ENCODE results near the gene DLGAP1. TPM values are rescaled to one million over a fixed set of nuclear protein-coding genes. Genes with fewer than 3 reads are reported as not detected.

Gene DLGAP1
- total and polyA plus RNA-seq, 10 of the 15 experiments (the other 5 are each of a cell fraction or from before 2014, with no cell fraction given), result 0.23 to 27.6 (median 1.9) TPM

- ChIA-PET RAD21 (ENCODE audit: unreplicated experiment) (interaction anchor here (0.7 to 2.3 kb wide), 9 partner anchors 11 to 938 kb away, joined by 3 to 10 read pairs (median 5); no protein-coding TSS in a partner anchor), SMC1A (ENCODE audit: uncharacterized antibody, unreplicated experiment) (interaction anchor here (0.7 to 3.5 kb wide), 19 partner anchors 11 to 938 kb away, joined by 3 to 23 read pairs (median 3); no protein-coding TSS in a partner anchor), POLR2A (interaction anchor here (1.4 kb wide), 1 partner anchor 11 kb away, joined by 3 read pairs; no protein-coding TSS in a partner anchor), CTCF (interaction anchor here (0.6 to 5.5 kb wide), 13 partner anchors 12 to 968 kb away, joined by 3 to 45 read pairs (median 4); no protein-coding TSS in a partner anchor)
- FAIRE-seq, result no peak
- WGBS (ENCODE audit: insufficient coverage, insufficient replicate concordance, low lambda C conversion rate, missing lambda C conversion rate), result 5% methylated on average over 1 of the region's 1 CpG
- Histone ChIP-seq H3K4me1 (ENCODE audit: control insufficient read depth, insufficient read depth, low read length) (no peaks in the 10 kb centered on the region), H3K9ac (ENCODE audit: control insufficient read depth, insufficient read depth, low read length) (no peak overlapping the region), H3K36me3 (ENCODE audit: control insufficient read depth in 2 of 2, insufficient read depth in 2 of 2, low read length in 1 of 2) (no peaks in the 10 kb centered on the region; a peak in 2 of 4 replicates), H3K27me3 (replicated peaks in 1 of 2; ENCODE audit: control insufficient read depth in 2 of 2, insufficient read depth in 2 of 2, low read length in 1 of 2) (no peaks in the 10 kb centered on the region), H3K27ac (ENCODE audit: control insufficient read depth, insufficient read depth) (no peak overlapping the region), H2AFZ (ENCODE audit: control insufficient read depth, low read depth, low read length) (no peak overlapping the region), H3K4me2 (ENCODE audit: control insufficient read depth, insufficient read depth) (no peak overlapping the region), H4K20me1 (ENCODE audit: control insufficient read depth, insufficient read depth) (no peaks in the 10 kb centered on the region), H3K79me2 (ENCODE audit: control insufficient read depth, insufficient read depth, low read length) (no peaks in the 10 kb centered on the region), H3K9me3 (replicated peaks; ENCODE audit: control insufficient read depth, insufficient read depth, low read length) (no peaks in the 10 kb centered on the region), H3K4me3 (no peak overlapping the region)
- intact Hi-C loops (cut with micrococcal nuclease; ENCODE audit: unreplicated experiment), result no loop called here
- no peak for DNase-seq (ENCODE audit: low read depth, low spot score)
- no peak for ATAC-seq
- in situ Hi-C loops (cut with MboI), result no loop called here
- BruUV-seq (replicated peaks), result no TSS peak
- TF ChIP-seq CHD4 (IDR thresholded peaks at IDR 0.05) (no peak), RAD21 (IDR thresholded peaks at IDR 0.05; ENCODE audit: insufficient read depth, low read depth, low read length) (0 out of 2 replicates have a peak, but pooled peaks have one; percentile 4), SMC3 (IDR thresholded peaks at IDR 0.05; ENCODE audit: borderline replicate concordance, low read length) (peak; percentile 31; the same call in 1 of the 2 replicates)
Observed at GRCh38 chr18:4119813-4120212, 335.3 kb downstream of the DLGAP1 start.

GRCh38 chr18:4119127-4119648 is 335.9 kb downstream of the DLGAP1 start:
- SMC1A ChIA-PET (ENCODE audit: uncharacterized antibody, unreplicated experiment), result interaction anchor here (0.7 to 3.5 kb wide), 15 partner anchors 10 to 938 kb away, joined by 3 to 23 read pairs (median 3); no protein-coding TSS in a partner anchor
- no peaks in the 10 kb centered on the region for H3K9me3 ChIP-seq (replicated peaks; ENCODE audit: control insufficient read depth, insufficient read depth, low read length)
- no peak overlapping the region for H2AFZ ChIP-seq (ENCODE audit: control insufficient read depth, low read depth, low read length)
- no peak overlapping the region for H3K4me2 ChIP-seq (ENCODE audit: control insufficient read depth, insufficient read depth)
- POLR2A ChIA-PET, result interaction anchor here (1.8 kb wide), 1 partner anchor 11 kb away, joined by 9 read pairs; no protein-coding TSS in a partner anchor
- no peak overlapping the region for H3K9ac ChIP-seq (ENCODE audit: control insufficient read depth, insufficient read depth, low read length)
- no peaks in the 10 kb centered on the region for H3K4me1 ChIP-seq (ENCODE audit: control insufficient read depth, insufficient read depth, low read length)
- BruUV-seq (replicated peaks), result no TSS peak
- WGBS (ENCODE audit: insufficient coverage, insufficient replicate concordance, low lambda C conversion rate, missing lambda C conversion rate), result 36% methylated on average over 7 of the region's 7 CpGs
- no peak for FAIRE-seq
- H4K20me1 ChIP-seq (ENCODE audit: control insufficient read depth, insufficient read depth), result no peaks in the 10 kb centered on the region
- H3K4me3 ChIP-seq, result no peak overlapping the region
- no peaks in the 10 kb centered on the region for H3K27me3 ChIP-seq (replicated peaks in 1 of 2; ENCODE audit: control insufficient read depth in 2 of 2, insufficient read depth in 2 of 2, low read length in 1 of 2)
- H3K36me3 ChIP-seq (ENCODE audit: control insufficient read depth in 2 of 2, insufficient read depth in 2 of 2, low read length in 1 of 2), result no peaks in the 10 kb centered on the region; a peak in 2 of 4 replicates
- DNase-seq (ENCODE audit: low read depth, low spot score), result no peak
- no peak for ATAC-seq
- CTCF ChIA-PET, result interaction anchor here (0.6 to 5.5 kb wide), 14 partner anchors 12 to 968 kb away, joined by 3 to 45 read pairs (median 4); no protein-coding TSS in a partner anchor
- no peaks in the 10 kb centered on the region for H3K79me2 ChIP-seq (ENCODE audit: control insufficient read depth, insufficient read depth, low read length)
- in situ Hi-C loops (cut with MboI) (no loop called here), intact Hi-C loops (cut with micrococcal nuclease; ENCODE audit: unreplicated experiment) (no loop called here)
- RAD21 ChIA-PET (ENCODE audit: unreplicated experiment), result interaction anchor here (1.1 to 2.3 kb wide), 7 partner anchors 11 to 938 kb away, joined by 3 to 10 read pairs (median 5); no protein-coding TSS in a partner anchor
- no peak overlapping the region for H3K27ac ChIP-seq (ENCODE audit: control insufficient read depth, insufficient read depth)
- TF ChIP-seq RAD21 (IDR thresholded peaks at IDR 0.05; ENCODE audit: insufficient read depth, low read depth, low read length) (no peak), FOXK2 (IDR thresholded peaks at IDR 0.05) (no peak), IKZF2 (IDR thresholded peaks at IDR 0.05) (no peak), E2F4 (IDR thresholded peaks at IDR 0.05; ENCODE audit: low read depth, low read length) (no peak), SMC3 (IDR thresholded peaks at IDR 0.05; ENCODE audit: borderline replicate concordance, low read length) (no peak), KAT2A (conservative IDR thresholded peaks at IDR 0.05; ENCODE audit: control insufficient read depth, low read depth, low read length) (no peak), MLLT1 (IDR thresholded peaks at IDR 0.05) (no peak), SIX5 (IDR thresholded peaks at IDR 0.05; ENCODE audit: low read depth, low read length, severe bottlenecking) (no peak)
- TF ChIP-seq, protein P1, sequence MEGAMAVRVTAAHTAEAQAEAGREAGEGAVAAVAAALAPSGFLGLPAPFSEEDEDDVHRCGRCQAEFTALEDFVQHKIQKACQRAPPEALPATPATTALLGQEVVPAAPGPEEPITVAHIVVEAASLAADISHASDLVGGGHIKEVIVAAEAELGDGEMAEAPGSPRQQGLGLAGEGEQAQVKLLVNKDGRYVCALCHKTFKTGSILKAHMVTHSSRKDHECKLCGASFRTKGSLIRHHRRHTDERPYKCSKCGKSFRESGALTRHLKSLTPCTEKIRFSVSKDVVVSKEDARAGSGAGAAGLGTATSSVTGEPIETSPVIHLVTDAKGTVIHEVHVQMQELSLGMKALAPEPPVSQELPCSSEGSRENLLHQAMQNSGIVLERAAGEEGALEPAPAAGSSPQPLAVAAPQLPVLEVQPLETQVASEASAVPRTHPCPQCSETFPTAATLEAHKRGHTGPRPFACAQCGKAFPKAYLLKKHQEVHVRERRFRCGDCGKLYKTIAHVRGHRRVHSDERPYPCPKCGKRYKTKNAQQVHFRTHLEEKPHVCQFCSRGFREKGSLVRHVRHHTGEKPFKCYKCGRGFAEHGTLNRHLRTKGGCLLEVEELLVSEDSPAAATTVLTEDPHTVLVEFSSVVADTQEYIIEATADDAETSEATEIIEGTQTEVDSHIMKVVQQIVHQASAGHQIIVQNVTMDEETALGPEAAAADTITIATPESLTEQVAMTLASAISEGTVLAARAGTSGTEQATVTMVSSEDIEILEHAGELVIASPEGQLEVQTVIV (IDR thresholded peaks at IDR 0.05; ENCODE audit: borderline replicate concordance, partially characterized antibody), result no peak
